HT1080 (cell line): ENCODE results near the gene ZNF639. TPM values are rescaled to one million over a fixed set of nuclear protein-coding genes. Genes with fewer than 3 reads are reported as not detected.

Experiments used
- total RNA-seq: library from RNA; depleted of rRNA; stranded (reverse); fragments of >200 nt; shearing (Covaris generic); gene quantifications from 2 replicates; pipeline ENCODE4 v1.2.3, GENCODE V29; 2014; rRNA removed

ZNF639 gene
- total RNA-seq, 1 experiment from 2014 or later: 105 TPM

Other genes with a start within 250 kb of the ZNF639 start
- 20.7 and 23.6 TPM in 2 replicates for gene PIK3CA, start 174.7 kb upstream of the ZNF639 start, total RNA-seq
- gene KCNMB3, start 71.9 kb upstream of the ZNF639 start, total RNA-seq: 0.23 and 0.45 TPM in 2 replicates
- 45.8 and 46.3 TPM in 2 replicates for gene MFN1, start 24.7 kb downstream of the ZNF639 start, total RNA-seq
- 60.5 and 61.1 TPM in 2 replicates for gene GNB4, start 128.4 kb downstream of the ZNF639 start, total RNA-seq
- gene ACTL6A, start 239.9 kb downstream of the ZNF639 start, total RNA-seq: 135 and 170 TPM in 2 replicates